T-helper 17 cell (primary cell): ENCODE results near the gene RABGEF1. TPM values are rescaled to one million over a fixed set of nuclear protein-coding genes. Genes with fewer than 3 reads are reported as not detected.

Experiments
- total RNA-seq, 4 donors: library from RNA in 2 of 4; stranded (reverse) in 2 of 4; gene quantifications; one replicate each; pipeline ENCODE4 v1.2.3 and lab custom pipeline; 2022 to 2026

RABGEF1 gene
- total RNA-seq, 2 donors from 2014 or later, result 24.4 to 28.3 TPM

Other genes with a start within 250 kb of the RABGEF1 start
- 10 to 100 TPM; 27.0 to 32.2 TPM for gene KCTD7, start 111.9 kb upstream of the RABGEF1 start, total RNA-seq
- gene TMEM248, start 180.5 kb downstream of the RABGEF1 start, total RNA-seq, result 10 to 100 TPM; 73.7 to 87.4 TPM